C4-2B (cell line): Measurements from ENCODE around the gene KICS2.

Experiments used
- ZFX ChIP-seq: fragments of 450-650 bp; IDR thresholded peaks from 2 replicates; pipeline ENCODE4 v1.6.1; 2017
- TF ChIP-seq, protein P1 (sequence below): fragments of 450-650 bp; conservative IDR thresholded peaks from 2 replicates; pipeline ENCODE4 v1.5.1; 2017; ENCODE audit warnings: mild to moderate bottlenecking

DNA sequence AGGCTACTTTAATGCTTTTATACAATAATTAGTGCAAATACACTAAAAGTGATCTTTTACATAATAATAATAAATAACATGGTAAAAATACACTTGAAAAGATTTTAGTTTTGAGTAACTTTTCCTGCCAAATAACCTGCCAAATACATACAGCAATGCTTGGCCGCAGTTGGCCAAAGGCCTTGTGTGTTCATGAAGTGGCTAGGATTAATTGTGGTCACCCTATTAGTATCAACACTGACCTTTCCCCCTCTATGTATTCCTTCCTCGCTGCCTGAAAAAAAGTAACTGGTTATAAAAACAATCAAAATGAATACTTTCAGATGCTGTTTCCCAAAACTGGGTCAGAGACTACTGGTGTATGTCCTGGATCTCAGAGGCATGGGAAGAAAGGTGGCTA is 34.3 kb downstream of the KICS2 start:
- TF ChIP-seq, protein P1, sequence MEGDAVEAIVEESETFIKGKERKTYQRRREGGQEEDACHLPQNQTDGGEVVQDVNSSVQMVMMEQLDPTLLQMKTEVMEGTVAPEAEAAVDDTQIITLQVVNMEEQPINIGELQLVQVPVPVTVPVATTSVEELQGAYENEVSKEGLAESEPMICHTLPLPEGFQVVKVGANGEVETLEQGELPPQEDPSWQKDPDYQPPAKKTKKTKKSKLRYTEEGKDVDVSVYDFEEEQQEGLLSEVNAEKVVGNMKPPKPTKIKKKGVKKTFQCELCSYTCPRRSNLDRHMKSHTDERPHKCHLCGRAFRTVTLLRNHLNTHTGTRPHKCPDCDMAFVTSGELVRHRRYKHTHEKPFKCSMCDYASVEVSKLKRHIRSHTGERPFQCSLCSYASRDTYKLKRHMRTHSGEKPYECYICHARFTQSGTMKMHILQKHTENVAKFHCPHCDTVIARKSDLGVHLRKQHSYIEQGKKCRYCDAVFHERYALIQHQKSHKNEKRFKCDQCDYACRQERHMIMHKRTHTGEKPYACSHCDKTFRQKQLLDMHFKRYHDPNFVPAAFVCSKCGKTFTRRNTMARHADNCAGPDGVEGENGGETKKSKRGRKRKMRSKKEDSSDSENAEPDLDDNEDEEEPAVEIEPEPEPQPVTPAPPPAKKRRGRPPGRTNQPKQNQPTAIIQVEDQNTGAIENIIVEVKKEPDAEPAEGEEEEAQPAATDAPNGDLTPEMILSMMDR, result no peak
- no peak for TF ChIP-seq ZFX
